Effector memory CD4-positive, alpha-beta T cell (primary cell): ENCODE measurements around the gene DCLRE1B.

Source experiments
- DNase-seq, 3 donors: peaks; one replicate each; pipeline ENCODE4 v3.0.0-alpha.2; 2020
- H3K27ac ChIP-seq: 2 replicates; pipeline ENCODE4 v1.7.0; 2013; ENCODE audit warnings: mild to moderate bottlenecking, low read length, moderate library complexity; ENCODE audit not compliant: insufficient read depth, poor library complexity, severe bottlenecking
- H3K27me3 ChIP-seq: replicated peaks from 2 replicates; pipeline ENCODE4 v1.7.0; 2013; ENCODE audit warnings: mild to moderate bottlenecking, low read length; ENCODE audit not compliant: insufficient read depth, control insufficient read depth, poor library complexity, severe bottlenecking
- H3K36me3 ChIP-seq: 2 replicates; pipeline ENCODE4 v1.7.0; 2013; ENCODE audit warnings: mild to moderate bottlenecking, low read length, moderate library complexity; ENCODE audit not compliant: control insufficient read depth, insufficient read depth
- H3K4me1 ChIP-seq: 2 replicates; pipeline ENCODE4 v1.7.0; 2013; ENCODE audit warnings: low read length, mild to moderate bottlenecking; ENCODE audit not compliant: control insufficient read depth, insufficient read depth, poor library complexity, severe bottlenecking
- H3K4me3 ChIP-seq: 2 replicates; pipeline ENCODE4 v1.7.0; 2013; ENCODE audit warnings: low read length, low read depth, mild to moderate bottlenecking; ENCODE audit not compliant: insufficient read depth, poor library complexity, severe bottlenecking
- H3K9me3 ChIP-seq: 2 replicates; pipeline ENCODE4 v1.7.0; 2013; ENCODE audit warnings: mild to moderate bottlenecking, low read length, moderate library complexity; ENCODE audit not compliant: control insufficient read depth

DCLRE1B gene

DNA sequence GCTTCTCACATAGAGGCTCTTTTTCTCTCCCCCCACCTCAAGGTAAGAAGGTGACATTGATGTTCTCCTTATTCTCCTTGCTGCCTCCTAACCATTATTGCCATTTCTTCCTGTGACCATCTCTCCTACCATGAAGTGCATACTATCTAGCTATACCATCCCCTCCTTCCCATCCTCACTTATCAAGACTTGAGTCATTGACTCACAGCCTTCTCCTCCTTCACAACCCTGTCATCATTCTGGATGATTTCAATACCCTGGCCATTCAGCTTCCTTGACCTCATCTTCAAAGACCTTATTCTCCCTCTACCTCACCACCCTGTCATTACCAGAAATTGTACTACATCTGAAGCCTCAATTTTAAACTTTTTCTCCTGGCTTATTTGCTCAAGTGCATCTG, 13.1 kb downstream of the DCLRE1B start:
- Histone ChIP-seq H3K27ac (no peak overlapping the region), H3K36me3 (no peaks in the 10 kb centered on the region), H3K4me3 (no peak overlapping the region), H3K4me1 (no peaks in the 10 kb centered on the region), H3K9me3 (no peaks in the 10 kb centered on the region), H3K27me3 (no peaks in the 10 kb centered on the region)
- DNase-seq, result no peak

GRCh38 chr1:113922957-113923356, 17.8 kb downstream of the DCLRE1B start:
- Histone ChIP-seq H3K27me3 (no peaks in the 10 kb centered on the region), H3K9me3 (no peaks in the 10 kb centered on the region), H3K4me3 (no peak overlapping the region), H3K4me1 (no peaks in the 10 kb centered on the region), H3K27ac (no peak overlapping the region), H3K36me3 (no peaks in the 10 kb centered on the region)
- DNase-seq, result no peak

GRCh38 chr1:113924473-113924872, 19.3 kb downstream of the DCLRE1B start:
- peaks cover 8% of the 10 kb centered on the region for H3K4me1 ChIP-seq
- no peak for DNase-seq
- H3K9me3 ChIP-seq, result no peaks in the 10 kb centered on the region
- no peaks in the 10 kb centered on the region for H3K27me3 ChIP-seq
- no peak overlapping the region for H3K27ac ChIP-seq
- H3K36me3 ChIP-seq, result no peaks in the 10 kb centered on the region
- H3K4me3 ChIP-seq, result no peak overlapping the region

DNA sequence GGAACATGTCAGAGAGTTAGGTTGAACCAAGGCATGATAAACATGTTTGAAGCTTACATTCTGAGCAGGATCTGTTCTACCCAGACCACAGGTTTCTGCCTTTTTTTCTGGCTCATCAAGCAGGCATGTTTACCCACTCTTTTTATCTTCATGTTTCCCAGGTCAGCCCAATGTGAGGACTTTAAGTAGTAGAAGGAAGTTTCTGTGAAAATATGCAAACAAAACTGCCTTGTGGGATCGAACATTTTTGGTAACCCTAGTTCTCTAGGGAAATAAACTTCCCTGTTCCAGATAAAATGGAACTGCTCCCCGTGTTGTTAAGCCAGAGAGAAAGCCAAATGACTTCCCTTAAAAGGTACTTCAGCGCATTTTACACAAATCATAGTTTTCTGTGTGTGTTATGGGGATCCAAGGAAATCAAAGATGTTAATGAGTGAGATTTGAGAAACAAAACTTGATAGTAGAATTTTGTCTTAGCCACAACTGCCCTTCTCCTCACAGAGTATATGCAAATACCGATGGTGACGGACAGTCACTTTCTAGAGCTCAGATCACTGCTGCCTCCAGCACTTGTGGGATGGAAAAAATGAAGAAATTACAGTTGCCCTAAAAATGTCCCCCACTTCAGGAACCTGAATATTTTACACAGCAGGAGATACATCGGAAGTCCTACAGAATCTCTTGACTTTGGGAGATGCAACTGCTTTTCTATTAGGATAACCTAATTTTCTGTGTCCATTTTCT, 23.2 kb downstream of the DCLRE1B start:
- Histone ChIP-seq H3K4me1 (peaks cover 25% of the 10 kb centered on the region), H3K9me3 (no peaks in the 10 kb centered on the region), H3K4me3 (peak overlapping the region; percentile 86), H3K36me3 (no peaks in the 10 kb centered on the region), H3K27ac (peak overlapping the region; percentile 98), H3K27me3 (no peaks in the 10 kb centered on the region)
- no peak for DNase-seq

DNA sequence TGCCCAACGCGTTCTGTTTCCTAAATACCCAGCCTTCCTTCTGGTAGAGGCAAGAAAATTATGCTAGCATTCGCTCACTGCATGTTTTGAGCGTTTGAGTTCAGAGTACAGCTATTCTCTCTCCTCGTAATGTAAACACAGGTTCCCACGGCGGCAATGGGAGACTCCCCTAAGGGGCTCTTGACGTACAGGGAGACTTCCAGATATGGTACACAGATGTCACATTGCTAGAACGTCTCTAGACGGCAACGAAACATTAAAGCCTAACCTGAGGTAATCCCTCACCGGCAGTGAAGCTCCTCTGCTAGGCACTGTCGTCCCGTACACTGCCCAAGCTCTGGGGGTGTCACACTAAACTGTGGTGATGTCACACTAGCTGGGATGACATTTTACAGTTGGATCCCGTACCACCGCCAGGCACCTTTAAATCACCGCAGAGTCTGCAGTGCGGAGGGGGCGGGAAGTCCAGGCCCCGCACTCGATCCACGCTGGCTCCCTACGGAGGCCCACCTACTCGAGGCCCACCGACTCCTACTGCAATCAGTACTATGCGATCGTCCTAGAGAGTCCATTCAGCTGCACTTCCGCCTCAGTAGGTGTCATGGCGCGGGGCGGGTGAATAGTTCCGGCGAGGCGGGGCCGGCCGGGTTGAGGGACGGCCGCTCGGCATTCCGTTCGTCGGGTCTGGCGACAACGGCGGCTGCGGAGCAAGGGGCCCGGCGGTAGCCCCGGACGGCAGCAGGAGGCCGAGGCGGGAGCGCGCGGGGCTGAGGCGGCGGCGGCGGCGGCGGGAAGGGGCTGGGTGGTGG, 24.0 kb downstream of the DCLRE1B start, which contains the start of gene HIPK1:
Gene HIPK1 (plus strand): TSS at position 384 of the 809 bp plus-strand sequence.
- DNase-seq, result peak; percentile 82 to 88 (median 87)
- H3K4me1 ChIP-seq, result peaks cover 33% of the 10 kb centered on the region

GRCh38 chr1:113929750-113930498, 24.8 kb downstream of the DCLRE1B start:
- H3K4me1 ChIP-seq, result peaks cover 39% of the 10 kb centered on the region
- DNase-seq, result peak; percentile 71 to 78 (median 74)
- H3K27ac ChIP-seq, result peak overlapping the region; percentile 98
- H3K4me3 ChIP-seq, result peak overlapping the region; percentile 86
- no peaks in the 10 kb centered on the region for H3K27me3 ChIP-seq
- H3K36me3 ChIP-seq, result no peaks in the 10 kb centered on the region
- H3K9me3 ChIP-seq, result no peaks in the 10 kb centered on the region

More for the DNA sequence above, 24.0 kb downstream of the DCLRE1B start, which contains the start of gene HIPK1:
- no peaks in the 10 kb centered on the region for H3K36me3 ChIP-seq
- H3K27me3 ChIP-seq, result no peaks in the 10 kb centered on the region
- H3K4me3 ChIP-seq, result peak within 1 kb of the TSS; percentile 86
- H3K9me3 ChIP-seq, result no peaks in the 10 kb centered on the region
- peak within 1 kb of the TSS; percentile 98 for H3K27ac ChIP-seq

DNA sequence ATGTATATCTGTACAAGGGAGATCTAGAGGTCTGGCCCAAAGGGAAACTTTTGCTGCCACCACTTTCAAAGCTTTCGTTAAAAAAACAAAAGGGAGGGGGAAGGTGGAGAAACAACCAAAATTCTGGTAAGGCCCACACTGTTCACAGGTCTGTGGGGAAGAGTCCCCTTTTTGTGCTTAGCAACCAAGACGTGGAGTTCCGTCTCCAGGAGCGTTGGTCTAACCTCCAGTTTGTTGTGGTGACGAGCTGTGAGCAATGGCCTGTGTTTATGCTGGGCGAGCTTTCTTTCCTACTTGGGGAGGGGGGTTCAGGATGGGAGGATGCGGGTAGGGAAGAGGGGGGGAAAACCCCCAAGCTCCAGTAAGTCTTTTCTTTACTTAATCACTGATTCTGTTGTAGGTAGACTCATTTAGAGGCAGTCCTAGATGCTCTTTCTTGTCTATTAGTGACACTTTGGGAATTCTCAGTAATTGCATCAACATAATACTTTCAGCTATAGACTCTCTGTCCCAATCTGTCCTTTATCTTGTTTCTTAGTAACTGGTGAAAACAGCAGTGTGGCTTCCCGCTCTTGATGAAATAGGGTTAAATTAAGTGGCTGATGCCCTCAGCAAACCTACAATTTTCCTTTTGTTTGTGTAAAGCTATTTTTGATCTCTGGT, 25.5 kb downstream of the DCLRE1B start:
- Histone ChIP-seq H3K27ac (peak overlapping the region; percentile 98), H3K9me3 (no peaks in the 10 kb centered on the region), H3K4me3 (peak overlapping the region; percentile 86), H3K4me1 (peaks cover 42% of the 10 kb centered on the region), H3K36me3 (no peaks in the 10 kb centered on the region), H3K27me3 (no peaks in the 10 kb centered on the region)
- DNase-seq, result peak; percentile 72 to 84 (median 83)

DNA sequence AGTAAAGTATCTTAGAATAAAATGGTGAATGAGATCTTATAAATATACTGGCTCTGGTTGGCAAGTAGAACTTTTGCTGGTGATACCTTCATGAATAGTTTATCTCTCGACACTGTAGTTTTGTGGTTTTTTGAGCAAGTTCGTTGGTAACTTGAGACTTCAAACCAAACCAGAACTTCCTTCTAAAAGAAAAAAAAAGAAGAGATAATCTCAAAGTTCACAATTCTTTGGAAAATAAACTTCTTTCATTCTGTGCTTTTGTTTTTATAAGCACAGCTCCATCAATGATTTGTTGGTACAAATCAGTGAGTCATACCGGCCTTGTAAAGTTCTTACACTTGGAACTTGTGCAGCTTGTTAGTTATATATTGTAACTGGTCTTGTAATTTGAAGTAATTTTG, 26.3 kb downstream of the DCLRE1B start:
- Histone ChIP-seq H3K27me3 (no peaks in the 10 kb centered on the region), H3K4me3 (peak overlapping the region; percentile 86), H3K36me3 (no peaks in the 10 kb centered on the region), H3K4me1 (peaks cover 44% of the 10 kb centered on the region), H3K27ac (peak overlapping the region; percentile 98), H3K9me3 (no peaks in the 10 kb centered on the region)
- DNase-seq, result no peak

DNA sequence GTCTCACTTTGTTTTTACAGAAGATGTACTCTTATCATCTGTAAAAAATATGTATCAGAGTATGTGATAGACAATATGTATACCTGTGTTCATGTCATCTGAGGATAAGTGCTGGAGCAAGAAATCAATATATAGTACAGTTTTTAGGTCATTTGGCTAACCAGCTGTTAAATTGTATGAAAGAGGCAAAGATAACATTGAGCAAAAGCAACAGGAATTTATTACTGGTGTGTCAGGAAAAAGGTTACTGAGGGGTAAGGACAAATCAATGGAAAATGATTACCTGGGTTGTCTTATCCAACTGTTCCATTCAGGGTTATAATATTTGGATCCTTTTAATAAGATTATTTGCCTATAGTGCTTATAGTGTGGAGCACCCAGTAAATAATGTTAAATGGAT, 28.9 kb downstream of the DCLRE1B start:
- DNase-seq, result no peak
- Histone ChIP-seq H3K9me3 (no peaks in the 10 kb centered on the region), H3K27me3 (no peaks in the 10 kb centered on the region), H3K27ac (peak overlapping the region; percentile 98), H3K4me1 (peaks cover 55% of the 10 kb centered on the region), H3K4me3 (no peak overlapping the region), H3K36me3 (no peaks in the 10 kb centered on the region)
